ENCODE data around the gene TASOR2.

The TASOR2 gene

DNA sequence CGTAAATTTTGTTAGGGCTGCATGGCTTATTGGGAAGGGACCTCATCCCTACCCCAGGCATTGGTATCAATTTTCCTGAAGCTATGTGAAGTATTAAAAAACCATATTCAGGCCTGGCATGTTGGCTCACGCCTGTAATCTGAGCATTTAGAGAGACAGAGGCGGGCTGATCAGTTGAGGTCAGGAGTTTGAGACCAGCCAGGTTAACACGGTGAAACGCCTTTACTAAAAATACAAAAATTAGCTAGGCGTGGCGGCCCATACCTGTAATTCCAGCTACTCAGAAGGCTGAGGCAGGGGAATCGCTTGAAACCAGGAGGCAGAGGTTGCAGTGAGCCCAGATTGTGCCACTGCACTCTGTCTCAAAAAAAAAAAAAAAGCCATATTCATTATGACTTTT lies 7.1 kb downstream of the TASOR2 start:
- no peak for DNase-seq
- H3K9me3 Mint-ChIP-seq, result no peaks in the 10 kb centered on the region
- peaks cover 15% of the 10 kb centered on the region for H3K36me3 Mint-ChIP-seq (ENCODE audit: low read depth)
- peaks cover 79% of the 10 kb centered on the region for H3K4me1 Mint-ChIP-seq
- ATAC-seq, result no peak
- no peak overlapping the region for H3K27ac Mint-ChIP-seq
- H3K27me3 Mint-ChIP-seq, result no peaks in the 10 kb centered on the region
- H3K4me3 Mint-ChIP-seq, result peak overlapping the region; percentile 77

- H3K4me3 Mint-ChIP-seq, result peak overlapping the region; percentile 77
- H3K36me3 Mint-ChIP-seq (ENCODE audit: low read depth), result peaks cover 15% of the 10 kb centered on the region
- H3K4me1 Mint-ChIP-seq, result peaks cover 78% of the 10 kb centered on the region
- peak; percentile 76 for DNase-seq
- H3K9me3 Mint-ChIP-seq, result no peaks in the 10 kb centered on the region
- no peaks in the 10 kb centered on the region for H3K27me3 Mint-ChIP-seq
- peak; percentile 88 for ATAC-seq
- H3K27ac Mint-ChIP-seq, result peak overlapping the region; percentile 91
Measured at GRCh38 chr10:5692461-5693358, 8.1 kb downstream of the TASOR2 start.

- Mint-ChIP-seq H3K4me1 (peaks cover 69% of the 10 kb centered on the region), H3K4me3 (no peak overlapping the region), H3K9me3 (no peaks in the 10 kb centered on the region), H3K36me3 (ENCODE audit: low read depth) (peaks cover 5% of the 10 kb centered on the region), H3K27ac (no peak overlapping the region), H3K27me3 (no peaks in the 10 kb centered on the region)
- ATAC-seq, result no peak
- no peak for DNase-seq
Measured at GRCh38 chr10:5694573-5694972, 9.9 kb downstream of the TASOR2 start.

- Mint-ChIP-seq H3K4me1 (peaks cover 48% of the 10 kb centered on the region), H3K27me3 (no peaks in the 10 kb centered on the region)
- no peak for ATAC-seq
Measured at GRCh38 chr10:5697342-5697741, 12.7 kb downstream of the TASOR2 start.

GRCh38 chr10:5698062-5698461 lies 13.4 kb downstream of the TASOR2 start:
- no peaks in the 10 kb centered on the region for H3K27me3 Mint-ChIP-seq
- H3K27ac Mint-ChIP-seq, result no peak overlapping the region
- H3K4me3 Mint-ChIP-seq, result no peak overlapping the region
- ATAC-seq (no peak), DNase-seq (no peak)
- H3K4me1 Mint-ChIP-seq, result peaks cover 45% of the 10 kb centered on the region
- peaks cover 5% of the 10 kb centered on the region for H3K36me3 Mint-ChIP-seq (ENCODE audit: low read depth)
- no peaks in the 10 kb centered on the region for H3K9me3 Mint-ChIP-seq

More at GRCh38 chr10:5697342-5697741, 12.7 kb downstream of the TASOR2 start:
- Mint-ChIP-seq H3K9me3 (no peaks in the 10 kb centered on the region), H3K4me3 (no peak overlapping the region), H3K27ac (no peak overlapping the region), H3K36me3 (ENCODE audit: low read depth) (peaks cover 5% of the 10 kb centered on the region)
- DNase-seq, result no peak

GRCh38 chr10:5708356-5708755 lies 23.7 kb downstream of the TASOR2 start:
- DNase-seq (no peak), ATAC-seq (no peak)
- Mint-ChIP-seq H3K36me3 (ENCODE audit: low read depth) (peaks cover 6% of the 10 kb centered on the region), H3K4me1 (peaks cover 71% of the 10 kb centered on the region), H3K27ac (no peak overlapping the region), H3K9me3 (no peaks in the 10 kb centered on the region), H3K27me3 (no peaks in the 10 kb centered on the region), H3K4me3 (no peak overlapping the region)

GRCh38 chr10:5709865-5710264 lies 25.2 kb downstream of the TASOR2 start:
- Mint-ChIP-seq H3K4me3 (peak overlapping the region; percentile 19), H3K4me1 (peaks cover 67% of the 10 kb centered on the region), H3K27ac (no peak overlapping the region), H3K27me3 (no peaks in the 10 kb centered on the region), H3K36me3 (ENCODE audit: low read depth) (peaks cover 9% of the 10 kb centered on the region), H3K9me3 (no peaks in the 10 kb centered on the region)
- no peak for ATAC-seq
- DNase-seq, result no peak

- Mint-ChIP-seq H3K27ac (no peak overlapping the region), H3K36me3 (ENCODE audit: low read depth) (peaks cover 10% of the 10 kb centered on the region), H3K27me3 (no peaks in the 10 kb centered on the region), H3K4me3 (peak overlapping the region; percentile 39), H3K4me1 (peaks cover 63% of the 10 kb centered on the region), H3K9me3 (no peaks in the 10 kb centered on the region)
- ATAC-seq (no peak), DNase-seq (no peak)
Measured at GRCh38 chr10:5710859-5711258, 26.2 kb downstream of the TASOR2 start.

DNA sequence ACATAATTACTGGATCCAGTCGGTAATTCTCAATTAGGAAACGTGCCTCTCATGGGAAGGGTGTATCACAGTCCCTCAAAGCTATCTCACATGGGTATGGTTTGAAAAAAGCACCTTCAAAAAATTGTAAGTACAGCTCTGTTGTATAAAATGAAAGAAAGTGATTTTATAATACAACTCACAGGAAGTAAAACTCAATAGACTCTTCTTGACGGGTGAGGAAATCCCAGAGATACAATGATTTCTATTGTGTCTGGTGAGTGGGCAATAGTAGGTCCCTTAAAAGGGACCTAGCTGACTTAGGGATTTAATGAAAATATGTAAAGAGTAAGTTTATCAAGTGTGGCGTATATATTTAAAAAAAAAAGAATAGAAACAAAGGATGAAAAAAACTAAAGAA lies 27.0 kb downstream of the TASOR2 start:
- H3K4me1 Mint-ChIP-seq, result peaks cover 62% of the 10 kb centered on the region
- no peaks in the 10 kb centered on the region for H3K27me3 Mint-ChIP-seq
- ATAC-seq (no peak), DNase-seq (no peak)
- H3K36me3 Mint-ChIP-seq (ENCODE audit: low read depth), result peaks cover 11% of the 10 kb centered on the region
- peak overlapping the region; percentile 39 for H3K4me3 Mint-ChIP-seq
- peak overlapping the region; percentile 23 for H3K27ac Mint-ChIP-seq
- H3K9me3 Mint-ChIP-seq, result no peaks in the 10 kb centered on the region

DNA sequence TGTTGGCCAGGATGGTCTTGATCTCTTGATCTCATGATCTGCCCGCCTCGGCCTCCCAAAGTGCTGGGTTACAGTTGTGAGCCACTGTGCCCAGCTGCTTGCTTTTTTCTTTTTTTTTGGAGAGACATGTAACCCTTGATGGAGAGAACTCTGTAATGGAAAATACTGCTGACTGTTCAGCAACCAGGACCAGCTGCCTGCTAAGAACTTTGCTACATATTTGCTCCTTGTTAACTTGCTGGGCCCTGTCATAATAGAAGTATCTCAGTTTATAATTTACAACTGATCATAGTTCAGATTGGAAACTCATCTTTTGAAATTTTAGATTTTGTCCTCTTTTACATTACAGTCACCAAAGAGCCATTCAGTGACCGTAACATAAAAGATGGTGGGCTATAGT lies 34.9 kb downstream of the TASOR2 start:
- DNase-seq, result no peak
- H3K27me3 Mint-ChIP-seq, result no peaks in the 10 kb centered on the region
- no peaks in the 10 kb centered on the region for H3K9me3 Mint-ChIP-seq
- peaks cover 33% of the 10 kb centered on the region for H3K36me3 Mint-ChIP-seq (ENCODE audit: low read depth)
- ATAC-seq, result no peak
- peaks cover 30% of the 10 kb centered on the region for H3K4me1 Mint-ChIP-seq
- H3K4me3 Mint-ChIP-seq, result no peak overlapping the region
- H3K27ac Mint-ChIP-seq, result no peak overlapping the region

DNA sequence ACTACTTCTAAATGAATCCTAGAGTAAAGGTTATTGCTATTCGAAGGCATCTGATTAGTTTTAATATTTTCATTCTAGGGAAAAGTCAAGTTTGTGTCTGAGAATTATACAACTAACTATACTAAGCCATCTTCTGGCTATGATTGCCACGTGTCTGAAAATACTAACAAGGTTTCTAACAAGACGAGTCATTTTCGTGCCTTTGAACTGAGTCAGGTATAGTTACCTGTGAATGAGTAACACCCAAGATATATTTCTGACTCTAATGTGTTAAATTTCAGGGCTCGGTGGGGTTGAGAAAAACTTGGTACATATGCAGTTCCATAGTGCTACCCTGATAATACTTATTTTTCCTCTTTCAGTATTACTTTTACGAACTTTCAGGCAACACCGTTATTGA lies 35.5 kb downstream of the TASOR2 start:
- H3K36me3 Mint-ChIP-seq (ENCODE audit: low read depth), result peaks cover 33% of the 10 kb centered on the region
- no peak overlapping the region for H3K4me3 Mint-ChIP-seq
- ATAC-seq (no peak), DNase-seq (no peak)
- no peaks in the 10 kb centered on the region for H3K27me3 Mint-ChIP-seq
- H3K27ac Mint-ChIP-seq, result no peak overlapping the region
- no peaks in the 10 kb centered on the region for H3K9me3 Mint-ChIP-seq
- H3K4me1 Mint-ChIP-seq, result peaks cover 26% of the 10 kb centered on the region

DNA sequence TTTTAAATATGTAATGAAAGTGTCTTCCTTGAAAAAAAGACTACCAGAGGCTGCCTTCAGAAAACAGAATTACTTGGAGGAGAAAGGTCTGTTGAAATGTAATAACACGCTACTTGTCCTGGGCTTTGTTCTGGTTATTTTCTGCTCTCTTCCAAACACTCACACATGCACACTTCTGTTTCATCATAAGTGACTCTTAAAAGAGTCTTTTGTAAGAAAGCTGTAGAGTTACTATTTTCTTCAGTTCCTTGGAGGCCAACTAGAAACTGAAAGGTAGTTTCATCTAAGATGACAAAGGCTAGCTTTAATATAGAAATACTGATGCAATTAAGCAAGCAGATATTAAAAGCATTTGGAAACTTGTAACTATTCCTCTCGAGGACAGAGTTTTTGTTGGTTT lies 39.1 kb downstream of the TASOR2 start:
- no peak for ATAC-seq
- Mint-ChIP-seq H3K4me1 (peaks cover 15% of the 10 kb centered on the region), H3K36me3 (ENCODE audit: low read depth) (peaks cover 47% of the 10 kb centered on the region), H3K4me3 (no peak overlapping the region), H3K27me3 (no peaks in the 10 kb centered on the region), H3K27ac (peak overlapping the region; percentile 60), H3K9me3 (no peaks in the 10 kb centered on the region)
- no peak for DNase-seq

GRCh38 chr10:5730766-5731165 lies 46.1 kb downstream of the TASOR2 start:
- DNase-seq (no peak), ATAC-seq (no peak)
- Mint-ChIP-seq H3K27me3 (no peaks in the 10 kb centered on the region), H3K36me3 (ENCODE audit: low read depth) (peaks cover 57% of the 10 kb centered on the region), H3K4me1 (peaks cover 29% of the 10 kb centered on the region), H3K4me3 (no peak overlapping the region), H3K9me3 (no peaks in the 10 kb centered on the region), H3K27ac (peak overlapping the region; percentile 50)

DNA sequence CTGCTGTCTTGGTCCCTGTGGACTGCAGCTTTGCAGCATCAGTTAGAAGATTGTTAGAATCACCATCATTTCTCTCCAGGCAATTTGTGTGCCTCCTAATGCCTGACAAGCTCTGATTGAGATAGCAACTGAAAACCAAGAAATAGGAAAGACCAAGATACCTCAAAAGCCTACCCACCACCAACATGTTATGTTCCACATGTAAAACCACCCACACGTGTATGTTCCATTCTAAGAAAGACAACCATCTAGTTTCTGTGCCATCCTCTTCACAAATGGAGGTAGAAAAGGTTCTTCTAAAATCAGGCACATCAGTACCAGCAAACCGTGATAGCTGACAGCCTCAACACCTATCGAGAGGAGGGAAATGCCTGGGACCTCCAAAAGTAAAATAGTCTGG lies 46.9 kb downstream of the TASOR2 start:
- H3K36me3 Mint-ChIP-seq (ENCODE audit: low read depth), result peaks cover 52% of the 10 kb centered on the region
- peak; percentile 73 for ATAC-seq

GRCh38 chr10:5732141-5732540 lies 47.5 kb downstream of the TASOR2 start:
- ATAC-seq (no peak), DNase-seq (no peak)
- Mint-ChIP-seq H3K36me3 (ENCODE audit: low read depth) (peaks cover 50% of the 10 kb centered on the region), H3K4me1 (peaks cover 29% of the 10 kb centered on the region), H3K27me3 (no peaks in the 10 kb centered on the region), H3K9me3 (no peaks in the 10 kb centered on the region), H3K27ac (peak overlapping the region; percentile 50), H3K4me3 (no peak overlapping the region)

More for the DNA sequence above, 46.9 kb downstream of the TASOR2 start:
- DNase-seq, result no peak
- Mint-ChIP-seq H3K27me3 (no peaks in the 10 kb centered on the region), H3K27ac (peak overlapping the region; percentile 50), H3K4me1 (peaks cover 29% of the 10 kb centered on the region), H3K4me3 (no peak overlapping the region), H3K9me3 (no peaks in the 10 kb centered on the region)

Data from activated naive CD8-positive, alpha-beta T cell treated with anti-CD3 and anti-CD28 coated beads, Interleukin-2, amount 50 U/mL, for 24 hours (primary cell).